ENCODE measurements around the gene TUBD1.

- no peak for TF ChIP-seq SP1 (IDR thresholded peaks at IDR 0.05)
- TF ChIP-seq CTCF (IDR thresholded peaks at IDR 0.05; ENCODE audit: low read depth, low read length, missing input control), result no peak
- no peak for TF ChIP-seq MAX (IDR thresholded peaks at IDR 0.05)
- TF ChIP-seq JUND (IDR thresholded peaks at IDR 0.05), result no peak
- no peak for TF ChIP-seq FOXA1 (IDR thresholded peaks at IDR 0.05)
- TF ChIP-seq HNF4G (IDR thresholded peaks at IDR 0.05), result no peak
- TF ChIP-seq TAF1 (conservative IDR thresholded peaks at IDR 0.05), result no peak
- no peak for TF ChIP-seq ATF3 (IDR thresholded peaks at IDR 0.05)
- TF ChIP-seq RAD21 (IDR thresholded peaks at IDR 0.05), result no peak
- TF ChIP-seq GABPA (IDR thresholded peaks at IDR 0.05 in 1 of 2, conservative IDR thresholded peaks at IDR 0.05 in 1 of 2), result no peak
- no peak for TF ChIP-seq REST (IDR thresholded peaks at IDR 0.05)
These were observed 20.4 kb downstream of the TUBD1 start for GRCh38 chr17:59872351-59872750.

All from liver (tissue), 3 donors.